NCI-H345 treated with DMSO at 0.1 percent for 48 hours (cell line): ENCODE data around the gene SAA1.
"Not testable (repeated sequence)": the region's sequence is repeated elsewhere in the genome, so short reads cannot be mapped to it uniquely, and the experiment has no call there.

ENCODE experiments used
- DNase-seq: peaks from one replicate; lab custom pipeline; 2025; ENCODE audit not compliant: unreplicated experiment; lab: John Stamatoyannopoulos, UW

SAA1 gene

GRCh38 chr11:18254781-18255361, 11.2 kb upstream of the SAA1 start:
- DNase-seq: no peak

GRCh38 chr11:18259259-18259658, 6.8 kb upstream of the SAA1 start:
- DNase-seq: no peak

- no peak for DNase-seq
These were observed 4.3 kb upstream of the SAA1 start for GRCh38 chr11:18261721-18262120.

DNA sequence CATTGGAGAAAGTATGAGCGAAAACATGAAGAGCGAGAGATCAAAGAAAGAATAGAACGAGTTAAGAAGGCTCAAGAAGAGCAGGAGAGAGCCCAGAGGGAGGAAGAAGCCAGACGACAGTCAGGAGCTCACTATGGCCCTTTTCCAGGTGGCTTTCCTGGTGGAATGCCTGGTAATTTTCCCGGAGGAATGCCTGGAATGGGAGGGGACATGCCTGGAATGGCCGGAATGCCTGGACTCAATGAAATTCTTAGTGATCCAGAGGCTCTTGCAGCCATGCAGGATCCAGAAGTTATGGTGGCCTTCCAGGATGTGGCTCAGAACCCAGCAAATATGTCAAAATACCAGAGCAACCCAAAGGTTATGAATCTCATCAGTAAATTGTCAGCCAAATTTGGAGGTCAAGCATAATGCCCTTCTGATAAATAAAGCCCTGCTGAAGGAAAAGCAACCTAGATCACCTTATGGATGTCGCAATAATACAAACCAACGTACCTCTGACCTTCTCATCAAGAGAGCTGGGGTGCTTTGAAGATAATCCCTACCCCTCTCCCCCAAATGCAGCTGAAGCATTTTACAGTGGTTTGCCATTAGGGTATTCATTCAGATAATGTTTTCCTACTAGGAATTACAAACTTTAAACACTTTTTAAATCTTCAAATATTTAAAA, 3.2 kb upstream of the SAA1 start:
- not testable (repeated sequence) for DNase-seq

- no peak for DNase-seq
These were observed 2.0 kb upstream of the SAA1 start for GRCh38 chr11:18264035-18264434.

DNA sequence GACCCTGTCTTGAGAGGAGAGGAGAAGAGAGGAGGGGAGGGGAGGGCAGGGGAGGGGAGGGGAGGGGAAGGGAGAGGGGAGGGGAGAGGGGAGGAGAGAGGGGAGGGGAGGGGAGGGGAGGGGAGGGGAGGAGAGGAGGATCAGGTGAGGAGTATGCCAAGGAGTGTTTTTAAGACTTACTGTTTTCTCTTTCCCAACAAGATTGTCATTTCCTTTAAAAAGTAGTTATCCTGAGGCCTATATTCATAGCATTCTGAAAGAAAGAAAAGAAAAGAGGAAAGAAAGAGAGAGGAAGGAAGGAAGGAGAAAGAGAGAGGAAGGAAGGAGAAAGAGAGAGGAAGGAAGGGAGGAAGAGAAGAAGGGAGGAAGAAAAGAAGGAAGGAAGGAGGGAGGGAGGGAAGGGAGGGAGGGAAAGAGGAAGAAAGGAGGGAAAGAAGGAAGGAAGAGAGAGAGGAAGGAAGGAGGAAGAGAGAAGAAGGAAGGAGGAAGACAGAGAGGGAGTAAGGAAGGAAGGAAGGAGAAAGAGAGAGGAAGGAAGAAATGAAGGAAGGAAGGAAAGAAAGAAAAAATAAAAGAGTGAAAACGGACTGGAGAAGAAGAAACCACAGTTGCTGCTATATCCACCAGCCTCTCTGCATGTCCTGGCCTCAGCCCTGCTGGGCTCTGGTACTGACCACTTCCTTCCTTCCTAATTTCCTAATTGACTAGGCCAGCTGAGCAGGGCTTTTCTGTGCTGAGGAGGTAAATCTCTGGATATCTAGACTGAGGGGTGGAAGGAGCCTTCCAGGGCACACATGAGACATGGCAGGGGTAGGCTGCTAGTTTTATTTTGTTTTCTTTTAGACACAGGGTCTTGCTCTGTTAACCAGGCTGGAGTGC, 1.1 kb upstream of the SAA1 start:
- no peak for DNase-seq

GRCh38 chr11:18267335-18268133, 1.5 kb downstream of the SAA1 start:
- not testable (repeated sequence) for DNase-seq

DNA sequence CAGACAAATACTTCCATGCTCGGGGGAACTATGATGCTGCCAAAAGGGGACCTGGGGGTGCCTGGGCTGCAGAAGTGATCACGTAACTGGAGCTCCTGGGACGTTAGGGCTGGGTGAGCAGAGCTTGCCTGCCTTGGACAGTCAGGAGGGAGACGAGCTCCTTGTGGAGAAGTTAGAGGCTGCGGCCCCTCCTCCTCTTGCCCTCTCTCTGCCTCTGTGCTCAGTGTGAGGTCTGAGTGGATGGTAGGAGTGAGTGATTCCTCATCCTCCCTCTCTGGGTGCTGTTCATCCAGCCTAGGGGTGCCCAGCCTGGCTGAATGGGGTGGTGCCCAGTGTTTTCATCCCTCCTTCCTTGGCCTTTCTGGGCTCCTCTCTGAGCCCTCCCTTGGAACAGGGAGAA, 3.2 kb downstream of the SAA1 start:
- not testable (repeated sequence) for DNase-seq

DNA sequence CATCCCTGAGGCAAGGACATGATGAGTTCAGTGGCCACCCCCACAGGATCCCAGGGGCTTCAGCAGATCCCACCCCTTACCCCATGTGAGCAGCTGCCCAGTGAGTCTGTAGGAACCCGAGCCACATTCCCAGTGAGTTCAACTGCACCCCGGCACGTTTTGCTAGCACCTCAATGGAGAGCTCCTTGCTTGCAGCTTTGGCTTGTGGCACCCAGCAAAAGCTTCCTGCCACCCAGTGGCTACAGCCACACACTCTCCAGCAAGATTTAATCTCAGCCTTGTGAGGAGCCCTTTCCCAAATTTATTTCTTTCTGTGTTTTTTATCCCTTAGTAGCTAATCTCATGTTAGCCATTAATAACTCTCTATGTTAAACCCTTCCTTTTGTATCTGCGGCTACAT, 4.0 kb downstream of the SAA1 start:
- DNase-seq: no peak

GRCh38 chr11:18271206-18271605, 5.1 kb downstream of the SAA1 start:
- DNase-seq: no peak

DNA sequence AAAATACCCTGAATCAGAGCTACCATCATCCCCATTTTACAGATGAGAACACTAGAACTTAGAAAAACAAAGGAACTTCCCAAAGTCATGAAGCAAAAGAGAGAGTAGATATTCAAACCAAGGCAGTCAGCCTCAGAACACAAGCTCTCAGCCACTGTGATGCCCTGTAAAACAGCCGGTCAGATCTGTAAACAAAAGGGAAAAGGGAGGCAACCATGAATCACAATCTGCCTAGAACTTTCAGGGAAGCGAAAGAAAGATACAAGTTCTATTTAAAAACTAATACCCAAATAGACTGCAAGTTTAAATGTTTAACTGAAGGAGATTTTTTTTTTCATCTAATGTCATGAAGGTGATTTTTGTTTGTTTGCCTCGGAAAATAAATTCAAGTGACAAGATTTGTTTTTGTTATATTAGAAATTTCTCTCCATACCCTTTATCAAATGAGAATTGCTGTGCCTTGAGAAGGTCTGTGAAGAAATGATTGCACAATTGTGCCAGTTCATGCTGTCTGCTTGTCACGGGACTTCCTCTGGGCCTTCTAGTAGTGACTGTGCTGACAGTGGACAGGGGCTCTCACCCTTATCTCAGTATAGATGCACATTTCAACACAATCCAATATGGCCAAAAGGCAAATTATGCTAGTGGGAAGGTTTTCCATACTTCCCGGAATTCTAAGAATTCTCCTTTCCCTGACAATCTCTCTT, 11.7 kb downstream of the SAA1 start:
- no peak for DNase-seq

GRCh38 chr11:18280438-18281045, 14.5 kb downstream of the SAA1 start:
- DNase-seq: no peak

DNA sequence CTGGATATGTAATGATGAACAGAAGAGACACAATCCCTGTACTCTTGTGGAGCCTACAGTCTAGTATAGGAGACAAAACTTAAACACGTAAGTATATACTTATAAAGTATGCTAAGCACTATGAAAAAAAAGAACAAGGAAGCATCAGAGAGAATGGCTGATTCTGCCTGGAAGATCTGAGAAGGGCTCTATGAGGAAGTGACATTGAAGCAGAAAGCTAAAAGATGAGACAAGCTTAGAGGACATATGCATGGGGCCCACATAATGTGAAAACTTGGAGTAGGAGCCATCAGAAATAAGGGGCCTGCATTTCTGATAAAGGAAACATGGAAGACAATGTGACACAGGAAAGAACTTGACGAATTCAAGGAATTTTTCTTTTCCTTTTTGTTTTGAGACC, 16.6 kb downstream of the SAA1 start:
- no peak for DNase-seq

- no peak for DNase-seq
These were observed 19.8 kb downstream of the SAA1 start for GRCh38 chr11:18285841-18286240.

- no peak for DNase-seq
These were observed 22.8 kb downstream of the SAA1 start for GRCh38 chr11:18288911-18289310.

- no peak for DNase-seq
These were observed 28.8 kb downstream of the SAA1 start for GRCh38 chr11:18294862-18295261.

DNA sequence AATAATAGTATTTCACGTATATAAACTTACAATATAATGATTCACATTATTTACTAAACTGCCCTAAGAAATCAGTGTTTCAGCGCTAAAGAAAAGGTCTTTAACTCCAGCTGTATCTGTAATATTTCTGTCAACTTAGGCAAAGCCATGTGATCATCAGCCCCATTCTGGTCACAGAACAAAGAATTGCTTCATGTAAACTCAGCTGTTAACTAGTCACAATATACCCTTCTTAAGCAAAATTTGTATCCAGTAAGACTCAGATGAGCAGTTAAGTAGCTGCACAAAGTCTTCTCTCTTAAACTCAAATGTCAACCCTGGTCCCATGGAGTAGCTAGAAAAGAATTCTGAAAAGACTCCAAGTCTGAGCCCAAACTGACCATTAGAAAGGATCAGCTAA, 29.3 kb downstream of the SAA1 start:
- DNase-seq: no peak

DNA sequence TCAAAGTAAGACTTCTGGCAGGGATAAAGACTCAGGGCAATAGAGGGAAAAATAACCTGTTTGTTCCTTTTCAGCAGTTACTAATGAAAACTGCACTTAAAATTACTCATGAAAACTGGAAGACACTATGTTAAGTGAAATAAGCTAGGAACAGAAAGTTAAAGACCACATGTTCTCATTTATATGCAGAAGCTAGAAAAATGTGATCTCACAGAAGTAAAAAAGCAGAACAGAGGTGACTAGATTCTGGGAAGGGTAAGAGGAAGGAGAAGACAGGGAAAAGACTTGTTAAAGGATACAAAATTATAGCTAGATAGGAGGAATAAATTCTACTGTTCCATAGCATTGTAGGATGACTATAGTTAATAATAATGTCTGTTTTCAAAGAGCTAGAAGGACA, 33.7 kb downstream of the SAA1 start:
- no peak for DNase-seq

- DNase-seq: no peak
These were observed 38.7 kb downstream of the SAA1 start for GRCh38 chr11:18304745-18305144.

- DNase-seq: no peak
These were observed 41.5 kb downstream of the SAA1 start for GRCh38 chr11:18307461-18308139.
